CD4-positive, alpha-beta T cell treated with Interleukin-15 for 1 hour (primary cell): Measurements from ENCODE around the gene USP31.

ENCODE experiments used
- DNase-seq: peaks from one replicate; pipeline ENCODE4 v3.0.0-alpha.2; 2020

USP31 gene

DNA sequence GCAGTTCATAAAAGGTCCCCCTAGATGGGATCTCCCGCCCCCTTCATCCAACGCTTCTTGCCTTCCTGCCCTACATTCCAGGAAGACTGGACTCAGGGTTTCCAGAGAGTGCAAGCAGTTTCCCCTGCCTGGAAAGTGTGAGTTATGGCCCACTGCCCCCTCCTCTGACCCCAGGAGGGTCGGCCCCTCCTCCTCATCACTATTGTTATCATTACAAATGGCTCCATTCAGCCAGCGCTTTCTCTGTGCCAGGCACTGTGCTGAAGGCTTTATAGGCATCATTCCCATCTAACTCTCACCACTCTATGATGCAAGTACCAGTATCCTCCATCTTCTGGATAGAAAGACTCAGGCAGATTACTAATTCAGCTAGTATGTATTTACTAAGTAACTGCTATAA, 90.7 kb downstream of the USP31 start:
- no peak for DNase-seq

DNA sequence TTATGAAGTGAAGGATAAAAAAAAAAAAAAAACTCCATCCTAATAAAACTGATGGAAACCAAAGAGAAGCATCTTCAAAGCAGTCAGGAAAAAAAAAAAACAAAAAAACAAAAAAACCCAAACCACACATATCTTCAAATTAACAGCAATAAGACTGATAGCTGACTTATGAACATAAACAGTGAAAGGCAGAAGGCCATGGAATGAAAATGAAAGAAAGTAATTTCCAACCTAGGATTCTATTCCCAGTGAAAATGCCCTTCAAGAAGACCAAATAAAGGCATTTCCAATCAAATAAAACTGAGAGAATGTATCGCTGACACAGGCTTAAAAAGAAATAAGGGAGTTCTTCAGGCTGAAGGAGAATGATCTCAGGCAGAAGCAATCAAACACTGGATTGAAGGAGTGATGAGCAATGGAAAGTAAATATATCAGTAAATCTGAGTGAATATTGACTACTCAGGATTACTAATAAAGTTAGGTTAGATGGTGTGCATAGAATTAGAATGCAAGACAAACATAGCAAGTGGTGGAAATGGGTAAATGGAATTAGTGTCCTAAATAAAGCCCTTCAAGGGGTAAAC, 92.1 kb downstream of the USP31 start:
- DNase-seq: no peak

- DNase-seq: no peak
These were observed 93.8 kb downstream of the USP31 start for GRCh38 chr16:23055481-23055880.

GRCh38 chr16:23052908-23053580, 96.2 kb downstream of the USP31 start:
- DNase-seq: no peak

- DNase-seq: no peak
These were observed 97.0 kb downstream of the USP31 start for GRCh38 chr16:23052221-23052620.

DNA sequence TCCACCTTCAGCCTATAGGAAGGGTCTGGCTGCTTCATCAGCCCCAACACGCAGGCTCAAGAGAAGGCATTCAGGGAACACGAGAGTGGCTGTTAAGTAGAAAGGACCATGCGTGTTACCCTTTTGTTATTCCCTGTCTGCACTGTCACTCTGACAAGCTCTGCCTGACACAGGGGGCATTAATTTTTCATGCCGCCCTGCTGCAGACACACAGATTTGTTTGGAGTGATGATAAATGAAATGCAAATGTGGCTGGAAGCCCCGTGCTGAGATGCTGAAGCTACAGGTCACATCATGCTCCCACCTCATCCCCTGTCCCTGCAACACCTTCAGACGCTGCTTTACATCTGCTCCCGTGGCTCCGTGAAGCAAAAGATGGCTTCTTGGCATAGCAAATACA, 97.7 kb downstream of the USP31 start:
- DNase-seq: no peak

DNA sequence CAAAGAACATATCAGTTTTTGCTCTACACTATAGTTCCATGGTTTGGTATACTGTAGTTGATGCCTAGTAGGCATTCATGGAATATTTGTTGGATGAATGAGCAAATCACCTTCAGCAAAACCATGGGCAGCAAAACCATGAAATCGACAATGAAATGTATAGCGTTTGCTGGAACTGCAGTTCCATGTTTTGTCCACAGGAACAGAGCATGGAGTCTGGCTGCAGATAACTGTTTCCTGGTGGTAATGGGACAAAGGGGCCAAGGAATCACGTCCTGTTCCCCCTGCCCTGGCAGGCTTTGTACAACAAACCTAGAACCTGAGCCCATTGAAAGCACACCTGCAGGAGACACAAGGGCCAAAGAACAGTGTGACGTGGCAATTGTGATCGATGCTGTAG, 101.1 kb downstream of the USP31 start:
- DNase-seq: no peak

DNA sequence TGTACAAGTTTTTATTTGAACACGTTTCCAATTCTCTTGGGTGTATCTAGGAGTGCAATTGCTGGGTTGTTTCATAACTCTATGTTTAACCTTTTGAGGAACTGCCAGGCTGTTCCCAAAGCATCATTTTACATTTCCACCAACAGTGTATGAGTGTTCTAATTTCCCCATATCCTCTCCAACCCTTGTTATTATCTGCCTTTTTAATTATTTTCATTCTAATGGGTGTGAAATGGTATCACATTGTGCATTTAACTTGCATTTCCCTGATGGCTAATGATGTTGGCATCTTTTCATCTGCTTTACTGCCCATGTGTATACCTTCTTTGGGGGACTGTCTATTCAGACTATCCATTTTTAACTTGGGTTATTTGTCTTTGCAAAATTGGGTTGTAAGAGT, 104.2 kb downstream of the USP31 start:
- DNase-seq: no peak

- no peak for DNase-seq
These were observed 109.0 kb downstream of the USP31 start for GRCh38 chr16:23040246-23040645.

- no peak for DNase-seq
These were observed 110.1 kb downstream of the USP31 start for GRCh38 chr16:23039118-23039517.

GRCh38 chr16:23035240-23035639, 114.0 kb downstream of the USP31 start:
- DNase-seq: no peak

- DNase-seq: no peak
These were observed 117.6 kb downstream of the USP31 start for GRCh38 chr16:23031508-23032098.

DNA sequence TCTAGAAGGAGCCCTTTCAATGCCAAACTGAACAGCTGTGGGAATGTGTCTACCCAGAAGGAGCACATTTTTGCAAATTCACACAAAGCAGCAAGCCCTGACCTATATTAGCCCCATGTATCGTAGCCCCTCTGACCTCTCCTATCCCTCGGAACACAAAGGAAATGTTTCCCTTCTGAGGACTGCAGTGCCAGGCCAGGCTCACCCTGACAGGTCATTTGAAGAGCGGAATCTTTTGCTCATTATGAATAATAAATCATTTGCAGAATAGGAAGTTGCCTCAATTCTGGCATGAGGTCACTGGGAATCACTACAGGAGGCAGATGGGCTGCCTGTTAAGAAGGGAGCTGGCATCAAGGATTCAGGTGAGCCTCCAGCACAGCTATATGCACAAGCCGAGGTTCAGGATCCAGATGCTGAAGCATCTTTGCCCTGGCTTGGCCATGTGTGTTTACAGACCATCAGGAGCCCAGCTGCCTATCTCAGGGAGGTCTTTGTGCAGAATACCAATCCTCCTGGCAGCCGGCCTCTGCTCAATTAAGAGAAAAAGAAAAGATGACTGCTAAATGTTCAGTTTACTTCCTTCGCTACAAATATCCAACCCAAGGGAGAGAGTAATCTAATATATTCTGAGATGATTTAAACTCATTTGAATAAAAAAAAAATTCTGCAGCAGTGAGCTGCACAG, 119.4 kb downstream of the USP31 start:
- no peak for DNase-seq

DNA sequence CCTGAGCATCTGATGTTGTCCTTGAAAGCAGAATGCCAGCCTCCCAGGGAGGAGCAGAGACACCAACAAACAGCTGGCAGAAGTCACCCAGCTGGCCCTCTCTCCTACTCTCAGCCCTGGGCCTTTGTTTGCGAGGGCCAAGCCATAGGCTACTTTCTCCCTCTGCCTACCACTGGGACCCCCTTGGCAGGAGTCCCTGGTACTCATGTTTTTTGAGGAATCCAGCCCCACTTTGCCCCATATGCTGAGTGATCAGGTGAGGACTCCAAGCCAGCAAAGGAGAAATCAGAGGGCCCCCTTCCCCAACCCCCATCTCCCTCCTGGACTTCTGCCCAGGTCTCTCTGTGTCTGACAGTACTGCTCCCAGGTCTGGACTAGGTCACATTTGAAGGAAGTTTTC, 121.9 kb downstream of the USP31 start:
- no peak for DNase-seq

DNA sequence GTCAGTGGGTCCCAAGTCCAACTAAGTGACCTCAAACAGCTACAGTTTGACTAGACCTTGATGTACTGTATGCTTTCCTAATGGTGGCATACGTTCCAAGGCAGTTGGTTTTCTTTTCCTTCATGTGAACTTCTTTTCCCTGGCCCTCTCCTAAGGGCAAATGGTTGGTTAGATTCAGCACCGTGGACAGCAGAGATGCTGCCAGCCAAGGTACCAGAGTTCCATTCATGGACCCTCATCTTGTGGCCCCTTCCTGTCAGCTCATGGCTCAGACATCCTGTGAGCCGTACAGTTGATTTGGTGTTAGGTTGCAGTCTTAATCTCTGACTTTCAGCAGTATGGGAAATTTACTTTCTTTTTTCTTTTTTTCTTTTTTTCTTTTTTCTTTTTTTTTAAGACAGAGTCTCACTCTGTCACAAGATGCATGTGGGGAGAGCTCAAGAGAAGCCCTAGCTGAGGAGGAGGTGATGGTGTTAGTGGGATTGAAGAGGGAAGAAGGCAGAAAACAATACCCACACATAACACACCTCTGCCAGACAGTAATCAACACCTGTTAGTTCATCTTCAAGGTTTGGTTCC, 122.4 kb downstream of the USP31 start:
- DNase-seq: no peak

DNA sequence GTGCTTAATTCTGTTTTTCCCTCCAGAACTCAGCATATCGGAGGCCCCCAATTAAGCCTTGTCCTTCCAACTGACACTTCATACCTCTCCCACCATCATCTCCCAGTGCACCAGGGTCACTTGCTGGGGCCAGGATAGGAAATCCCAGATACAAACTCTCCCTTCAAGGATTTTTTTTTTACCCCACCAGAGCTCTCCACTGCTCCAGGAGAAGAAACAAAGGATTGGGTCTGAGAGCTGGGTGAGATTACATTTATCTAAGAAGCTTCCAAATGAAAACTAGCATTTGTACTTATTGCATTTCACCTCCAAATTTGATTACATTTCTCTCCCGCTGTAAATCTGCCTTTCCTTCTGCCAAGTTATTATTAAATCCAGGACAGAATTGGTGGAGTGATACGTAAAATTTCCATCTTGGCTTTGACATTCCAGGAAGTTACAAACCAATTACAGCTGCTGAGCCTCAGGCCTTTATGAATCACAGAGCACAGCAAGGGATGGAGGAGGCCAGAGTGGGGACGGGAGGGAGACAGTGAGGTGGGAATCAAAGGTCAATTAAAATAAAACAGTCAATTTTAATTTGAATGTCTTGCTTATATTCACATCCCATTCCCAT, 123.5 kb downstream of the USP31 start:
- no peak for DNase-seq

- no peak for DNase-seq
These were observed 125.2 kb downstream of the USP31 start for GRCh38 chr16:23024044-23024443.

DNA sequence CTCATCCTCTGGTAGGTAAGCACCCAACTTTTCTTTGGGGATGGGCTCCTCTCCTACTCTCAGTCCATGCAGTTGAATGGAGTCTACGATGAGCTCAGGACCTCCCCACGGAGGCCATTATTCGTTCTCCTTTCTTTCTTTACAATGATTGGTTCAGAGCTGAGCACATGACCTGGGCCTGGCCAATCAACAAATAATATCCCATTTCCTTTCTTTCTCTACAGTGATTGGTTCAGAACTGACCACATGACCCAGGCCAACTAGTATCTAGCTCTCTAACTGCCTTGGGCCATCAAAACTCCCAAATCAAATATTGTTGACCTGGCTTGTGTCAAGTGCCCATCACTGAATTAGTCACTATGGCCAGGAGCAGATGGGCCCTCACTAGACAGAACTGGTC, 129.2 kb downstream of the USP31 start:
- no peak for DNase-seq

GRCh38 chr16:23016368-23016767, 132.9 kb downstream of the USP31 start:
- DNase-seq: no peak

DNA sequence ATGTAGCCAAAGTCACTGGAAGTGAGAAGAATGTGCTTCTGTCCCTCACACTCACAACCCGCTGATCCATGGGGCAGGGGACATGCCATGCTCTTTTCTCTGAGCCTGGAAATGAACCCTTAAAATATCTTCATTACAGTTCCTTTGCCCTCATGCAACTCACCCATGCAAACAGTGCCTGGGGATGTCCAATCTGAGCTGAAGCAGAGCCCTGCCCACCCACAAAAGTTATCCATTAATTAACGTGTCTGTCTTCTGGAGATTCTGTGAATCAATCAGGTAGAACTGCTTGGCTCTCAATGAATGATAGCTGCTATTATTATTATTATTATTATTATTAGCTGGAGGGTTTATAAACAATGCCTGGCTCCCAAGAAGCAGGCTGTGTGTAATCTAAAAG, 133.7 kb downstream of the USP31 start:
- no peak for DNase-seq

- no peak for DNase-seq
These were observed 134.7 kb downstream of the USP31 start for GRCh38 chr16:23014592-23014991.
